Nephron progenitor cell (in vitro differentiated cells): Measurements from ENCODE around the gene WDR18.
A peak's percentile ranks its signal among the peaks of the same experiment; 100 is the strongest.

Source experiments
- DNase-seq: peaks from one replicate; pipeline ENCODE4 v3.0.0; 2021
- H3K27ac Mint-ChIP-seq: 2 replicates; pipeline ENCODE4 v1.8.0; 2021; ENCODE audit warnings: mild to moderate bottlenecking, moderate library complexity, mixed read lengths
- H3K27me3 Mint-ChIP-seq: 2 replicates; pipeline ENCODE4 v1.8.0; 2021; ENCODE audit warnings: mild to moderate bottlenecking, low read depth, mixed read lengths; ENCODE audit not compliant: poor library complexity
- H3K36me3 Mint-ChIP-seq: 2 replicates; pipeline ENCODE4 v1.8.0; 2021; ENCODE audit warnings: low read depth, mixed read lengths
- H3K4me1 Mint-ChIP-seq: 2 replicates; pipeline ENCODE4 v1.8.0; 2021; ENCODE audit warnings: mixed read lengths
- H3K4me3 Mint-ChIP-seq: 2 replicates; pipeline ENCODE4 v1.8.0; 2021; ENCODE audit warnings: mild to moderate bottlenecking, moderate library complexity, mixed read lengths
- H3K9me3 Mint-ChIP-seq: 2 replicates; pipeline ENCODE4 v1.8.0; 2021; ENCODE audit warnings: mild to moderate bottlenecking, moderate library complexity, mixed read lengths
- CTCF ChIP-seq: fragments of 200-600 bp; sonication (generic); IDR thresholded peaks from 2 replicates; pipeline ENCODE4 v1.5.0; 2021; ENCODE audit warnings: antibody characterized with exemption

The WDR18 gene

GRCh38 chr19:1027650-1028061 is 43.5 kb downstream of the WDR18 start:
- H3K27me3 Mint-ChIP-seq, result no peaks in the 10 kb centered on the region
- H3K9me3 Mint-ChIP-seq, result no peaks in the 10 kb centered on the region
- peaks cover 18% of the 10 kb centered on the region for H3K4me1 Mint-ChIP-seq
- no peak overlapping the region for H3K27ac Mint-ChIP-seq
- no peak for DNase-seq
- TF ChIP-seq CTCF, result no peak
- H3K36me3 Mint-ChIP-seq, result peaks cover 17% of the 10 kb centered on the region
- H3K4me3 Mint-ChIP-seq, result peak overlapping the region; percentile 91

- Mint-ChIP-seq H3K27ac (peak overlapping the region; percentile 36), H3K4me3 (peak overlapping the region; percentile 91), H3K36me3 (peaks cover 22% of the 10 kb centered on the region), H3K27me3 (no peaks in the 10 kb centered on the region), H3K9me3 (no peaks in the 10 kb centered on the region), H3K4me1 (peaks cover 18% of the 10 kb centered on the region)
- TF ChIP-seq CTCF, result no peak
- peak; percentile 79 for DNase-seq
These were observed 44.1 kb downstream of the WDR18 start for GRCh38 chr19:1028062-1028926.

- no peak for DNase-seq
- TF ChIP-seq CTCF, result no peak
- peaks cover 43% of the 10 kb centered on the region for H3K36me3 Mint-ChIP-seq
- no peaks in the 10 kb centered on the region for H3K9me3 Mint-ChIP-seq
- H3K4me3 Mint-ChIP-seq, result no peak overlapping the region
- no peak overlapping the region for H3K27ac Mint-ChIP-seq
- H3K4me1 Mint-ChIP-seq, result peaks cover 13% of the 10 kb centered on the region
- no peaks in the 10 kb centered on the region for H3K27me3 Mint-ChIP-seq
These were observed 48.2 kb downstream of the WDR18 start for GRCh38 chr19:1032264-1032867.

GRCh38 chr19:1035998-1036621 is 52.0 kb downstream of the WDR18 start:
- peaks cover 50% of the 10 kb centered on the region for H3K36me3 Mint-ChIP-seq
- DNase-seq, result no peak

GRCh38 chr19:1037621-1038064 is 53.5 kb downstream of the WDR18 start:
- no peak for DNase-seq
- TF ChIP-seq CTCF, result no peak
- peaks cover 43% of the 10 kb centered on the region for H3K36me3 Mint-ChIP-seq
- no peaks in the 10 kb centered on the region for H3K9me3 Mint-ChIP-seq
- no peak overlapping the region for H3K4me3 Mint-ChIP-seq
- H3K4me1 Mint-ChIP-seq, result peaks cover 24% of the 10 kb centered on the region
- no peaks in the 10 kb centered on the region for H3K27me3 Mint-ChIP-seq
- peak overlapping the region; percentile 37 for H3K27ac Mint-ChIP-seq

More at GRCh38 chr19:1035998-1036621, 52.0 kb downstream of the WDR18 start:
- H3K4me1 Mint-ChIP-seq, result peaks cover 24% of the 10 kb centered on the region
- H3K27me3 Mint-ChIP-seq, result no peaks in the 10 kb centered on the region
- no peak overlapping the region for H3K27ac Mint-ChIP-seq
- TF ChIP-seq CTCF, result no peak
- no peaks in the 10 kb centered on the region for H3K9me3 Mint-ChIP-seq
- no peak overlapping the region for H3K4me3 Mint-ChIP-seq
